ENCODE measurements around the gene SND1. TPM values are rescaled to one million over a fixed set of nuclear protein-coding genes. Genes with fewer than 3 reads are reported as not detected.

The SND1 gene
- total and polyA plus RNA-seq, 7 donors, result 29.2 to 72.8 (median 48.2) TPM

DNA sequence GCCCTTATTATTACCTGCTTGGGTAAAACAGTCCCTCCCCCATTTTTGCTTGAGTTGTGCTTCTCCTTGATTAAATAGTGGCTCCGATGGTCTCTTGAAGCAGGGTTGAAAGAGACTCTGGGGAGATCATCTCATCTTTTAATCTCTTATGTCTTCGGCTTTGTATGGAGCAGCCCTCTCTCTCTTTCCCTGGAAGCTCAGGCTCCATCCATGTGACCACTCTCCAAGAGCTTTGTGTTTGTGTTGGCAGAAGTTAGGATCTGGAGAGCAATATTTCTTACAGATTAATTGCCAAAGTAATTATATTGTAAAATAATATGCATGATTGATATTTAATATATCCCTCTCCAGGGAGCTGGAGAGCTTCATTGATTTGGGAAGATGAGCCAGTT is 302.4 kb downstream of the SND1 start:
- Histone ChIP-seq H3K27ac (no peak overlapping the region), H3K4me1 (no peaks in the 10 kb centered on the region), H3K4me3 (no peak overlapping the region), H3K9me3 (no peaks in the 10 kb centered on the region), H3K27me3 (ENCODE audit: insufficient read depth in 3 of 3, low read length in 2 of 3) (no peaks in the 10 kb centered on the region), H3K36me3 (ENCODE audit: insufficient read depth in 1 of 2, low read depth in 1 of 2) (no peaks in the 10 kb centered on the region)
- no peak for DNase-seq
- intact Hi-C loops (cut with DNase I), result no loop called here
- no peak for ATAC-seq
- TF ChIP-seq, protein P1, sequence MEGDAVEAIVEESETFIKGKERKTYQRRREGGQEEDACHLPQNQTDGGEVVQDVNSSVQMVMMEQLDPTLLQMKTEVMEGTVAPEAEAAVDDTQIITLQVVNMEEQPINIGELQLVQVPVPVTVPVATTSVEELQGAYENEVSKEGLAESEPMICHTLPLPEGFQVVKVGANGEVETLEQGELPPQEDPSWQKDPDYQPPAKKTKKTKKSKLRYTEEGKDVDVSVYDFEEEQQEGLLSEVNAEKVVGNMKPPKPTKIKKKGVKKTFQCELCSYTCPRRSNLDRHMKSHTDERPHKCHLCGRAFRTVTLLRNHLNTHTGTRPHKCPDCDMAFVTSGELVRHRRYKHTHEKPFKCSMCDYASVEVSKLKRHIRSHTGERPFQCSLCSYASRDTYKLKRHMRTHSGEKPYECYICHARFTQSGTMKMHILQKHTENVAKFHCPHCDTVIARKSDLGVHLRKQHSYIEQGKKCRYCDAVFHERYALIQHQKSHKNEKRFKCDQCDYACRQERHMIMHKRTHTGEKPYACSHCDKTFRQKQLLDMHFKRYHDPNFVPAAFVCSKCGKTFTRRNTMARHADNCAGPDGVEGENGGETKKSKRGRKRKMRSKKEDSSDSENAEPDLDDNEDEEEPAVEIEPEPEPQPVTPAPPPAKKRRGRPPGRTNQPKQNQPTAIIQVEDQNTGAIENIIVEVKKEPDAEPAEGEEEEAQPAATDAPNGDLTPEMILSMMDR (IDR thresholded peaks at IDR 0.05), result no peak
- 65 to 83% (median 70%) methylated on average over 2 of the region's 2 CpGs for WGBS, 3 donors

DNA sequence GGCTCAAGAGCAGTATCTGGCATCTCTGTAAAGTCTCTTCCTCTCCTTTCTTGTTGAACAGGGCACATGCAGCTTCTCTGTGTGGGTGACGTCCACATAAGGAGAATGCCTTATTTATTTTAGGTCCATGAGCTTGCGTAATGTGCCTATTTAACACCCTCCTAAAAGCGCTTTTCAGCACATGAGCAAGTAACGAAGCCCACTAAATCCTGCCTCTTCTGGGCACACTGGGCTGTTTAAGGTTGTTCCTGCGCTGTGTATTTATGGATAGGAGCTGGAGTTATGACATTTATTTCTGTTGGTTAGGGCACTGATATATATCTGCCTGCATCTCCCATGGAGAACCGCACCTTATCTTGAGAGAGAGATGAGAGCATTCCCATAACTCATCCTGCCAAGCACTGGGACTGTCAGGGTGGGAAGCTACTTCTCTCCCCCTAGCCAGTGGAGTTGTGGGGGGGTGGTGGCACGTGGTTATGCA is 303.1 kb downstream of the SND1 start:
- DNase-seq, result no peak
- H3K4me3 ChIP-seq, result no peak overlapping the region
- H3K4me1 ChIP-seq, result no peaks in the 10 kb centered on the region
- intact Hi-C loops (cut with DNase I), result no loop called here
- no peaks in the 10 kb centered on the region for H3K27me3 ChIP-seq (ENCODE audit: insufficient read depth in 3 of 3, low read length in 2 of 3)
- no peak for ATAC-seq
- TF ChIP-seq, protein P1 (IDR thresholded peaks at IDR 0.05), result no peak
- no peak overlapping the region for H3K27ac ChIP-seq
- 84 to 90% (median 89%) methylated on average over 7 of the region's 7 CpGs for WGBS, 3 donors
- no peaks in the 10 kb centered on the region for H3K36me3 ChIP-seq (ENCODE audit: insufficient read depth in 1 of 2, low read depth in 1 of 2)
- H3K9me3 ChIP-seq, result no peaks in the 10 kb centered on the region

DNA sequence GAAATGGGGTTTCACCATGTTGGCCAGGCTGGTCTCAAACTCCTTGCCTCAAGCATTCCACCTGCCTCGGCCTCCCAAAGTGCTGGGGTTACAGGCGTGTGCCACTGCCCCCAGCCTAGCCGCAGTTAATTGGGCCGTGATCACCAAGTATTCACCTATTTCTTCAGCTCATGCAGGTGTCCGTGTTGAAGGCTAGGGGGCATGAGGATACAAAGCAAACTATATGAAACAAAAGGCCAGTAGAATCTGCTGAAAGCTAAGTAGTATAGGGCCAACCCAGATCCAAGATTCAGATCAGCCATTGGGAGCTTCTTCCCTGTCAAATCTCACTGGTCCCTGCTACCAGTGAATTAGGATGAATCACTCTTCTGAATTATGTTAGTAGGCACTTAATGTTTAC is 305.9 kb downstream of the SND1 start:
- H3K9me3 ChIP-seq, result no peaks in the 10 kb centered on the region
- TF ChIP-seq, protein P1 (IDR thresholded peaks at IDR 0.05), result no peak
- no peaks in the 10 kb centered on the region for H3K27me3 ChIP-seq (ENCODE audit: insufficient read depth in 3 of 3, low read length in 2 of 3)
- no peak overlapping the region for H3K27ac ChIP-seq
- WGBS, 3 donors, result 75 to 85% (median 84%) methylated on average over 5 of the region's 5 CpGs
- no peaks in the 10 kb centered on the region for H3K36me3 ChIP-seq (ENCODE audit: insufficient read depth in 1 of 2, low read depth in 1 of 2)
- no peaks in the 10 kb centered on the region for H3K4me1 ChIP-seq
- ATAC-seq (no peak), DNase-seq (no peak)
- no peak overlapping the region for H3K4me3 ChIP-seq
- intact Hi-C loops (cut with DNase I), result no loop called here

DNA sequence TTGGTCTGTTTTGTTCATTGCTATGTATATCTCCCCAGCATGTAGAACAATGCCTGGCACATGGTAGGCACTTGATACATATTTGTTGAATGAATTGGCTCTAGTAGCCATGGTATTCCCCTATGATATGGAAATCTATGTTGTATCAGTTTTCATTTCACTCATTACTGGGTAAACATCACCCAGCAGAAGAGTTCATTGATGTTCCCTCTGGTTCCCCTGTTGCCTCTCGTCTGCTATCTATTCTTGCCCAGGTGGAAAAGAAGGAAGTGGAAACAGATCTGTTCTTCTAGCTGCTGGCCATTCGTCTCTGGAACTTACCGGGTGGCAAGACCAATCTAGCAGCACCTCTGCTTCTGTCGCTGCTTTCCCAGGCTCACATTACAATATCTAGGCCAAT is 307.8 kb downstream of the SND1 start:
- TF ChIP-seq, protein P1 (IDR thresholded peaks at IDR 0.05), result no peak
- no peak overlapping the region for H3K4me3 ChIP-seq
- H3K9me3 ChIP-seq, result no peaks in the 10 kb centered on the region
- no peaks in the 10 kb centered on the region for H3K27me3 ChIP-seq (ENCODE audit: insufficient read depth in 3 of 3, low read length in 2 of 3)
- DNase-seq (no peak), ATAC-seq (no peak)
- no peaks in the 10 kb centered on the region for H3K4me1 ChIP-seq
- H3K27ac ChIP-seq, result no peak overlapping the region
- H3K36me3 ChIP-seq (ENCODE audit: insufficient read depth in 1 of 2, low read depth in 1 of 2), result no peaks in the 10 kb centered on the region
- intact Hi-C loops (cut with DNase I), result no loop called here
- 59 to 84% (median 78%) methylated on average over 4 of the region's 4 CpGs for WGBS, 3 donors

DNA sequence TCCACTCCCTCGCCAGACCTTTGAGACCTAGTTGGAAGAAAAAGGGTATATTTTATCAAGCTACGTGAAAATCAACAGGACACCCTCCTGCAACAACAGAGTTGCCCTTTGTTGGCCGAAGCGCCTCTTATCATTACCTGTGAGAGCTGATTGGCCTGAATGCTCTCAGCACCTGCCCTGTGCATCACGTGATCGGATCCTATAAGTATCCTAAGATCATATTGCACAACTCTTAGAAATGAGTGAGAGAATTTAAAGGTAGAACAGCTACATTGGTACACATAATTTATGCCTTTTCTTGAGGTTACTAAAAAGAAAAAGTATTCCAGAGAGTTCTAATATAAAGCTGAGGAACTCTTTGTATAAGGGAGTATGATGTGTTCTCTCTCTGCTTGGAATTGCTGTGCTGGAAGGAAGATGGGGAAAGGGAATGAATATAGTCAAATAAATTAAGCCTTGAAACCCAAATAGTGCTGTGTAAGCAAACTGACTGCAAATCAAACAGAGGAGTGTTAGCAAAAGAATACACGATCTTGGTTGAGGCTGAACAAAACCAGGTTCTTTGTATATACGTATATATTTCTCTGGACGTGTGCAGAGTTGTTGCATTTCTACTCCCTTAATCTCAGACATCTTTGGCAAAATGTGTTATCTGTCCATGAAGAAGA is 309.9 kb downstream of the SND1 start:
- intact Hi-C loops (cut with DNase I), result no loop called here
- no peak overlapping the region for H3K4me3 ChIP-seq
- WGBS, 3 donors, result 92 to 95% (median 93%) methylated on average over 9 of the region's 9 CpGs
- DNase-seq (no peak), ATAC-seq (no peak)
- no peaks in the 10 kb centered on the region for H3K9me3 ChIP-seq
- H3K27me3 ChIP-seq (ENCODE audit: insufficient read depth in 3 of 3, low read length in 2 of 3), result no peaks in the 10 kb centered on the region
- no peaks in the 10 kb centered on the region for H3K36me3 ChIP-seq (ENCODE audit: insufficient read depth in 1 of 2, low read depth in 1 of 2)
- no peak overlapping the region for H3K27ac ChIP-seq
- TF ChIP-seq, protein P1 (IDR thresholded peaks at IDR 0.05), result no peak
- no peaks in the 10 kb centered on the region for H3K4me1 ChIP-seq
